Activated naive CD4-positive, alpha-beta T cell treated with anti-CD3 and anti-CD28 coated beads, Interleukin-2, amount 50 U/mL, for 72 hours (primary cell): ENCODE results near the gene BCAS3. TPM values are rescaled to one million over a fixed set of nuclear protein-coding genes. Genes with fewer than 3 reads are reported as not detected.
"Not testable (repeated sequence)": the region's sequence is repeated elsewhere in the genome, so short reads cannot be mapped to it uniquely, and the experiment has no call there.

Experiments
- ATAC-seq, 2 donors: fragments of 150-1000 bp; cut with Tn5 transposase; 2 replicates each; pipeline ENCODE4 v1.10.0; 2021; ENCODE audit warnings: mild to moderate bottlenecking in 2 of 2, moderate library complexity in 2 of 2
- DNase-seq, 2 donors: peaks; one replicate each; pipeline ENCODE4 v3.0.0; 2021 to 2022; ENCODE audit warnings: low spot score in 2 of 2
- H3K27ac Mint-ChIP-seq, 2 donors: one replicate each; pipeline ENCODE4 v1.8.0; 2022; ENCODE audit warnings: mild to moderate bottlenecking in 2 of 2, mixed read lengths in 2 of 2
- H3K36me3 Mint-ChIP-seq, 2 donors: one replicate each; pipeline ENCODE4 v1.8.0; 2022; ENCODE audit warnings: mixed read lengths in 2 of 2
- H3K9me3 Mint-ChIP-seq, 2 donors: one replicate each; pipeline ENCODE4 v1.8.0; 2022; ENCODE audit warnings: mixed read lengths in 2 of 2
- total RNA-seq, 2 donors: library from RNA; stranded (reverse); gene quantifications; one replicate each; pipeline ENCODE4 v1.2.3, GENCODE V29; 2022

Gene BCAS3
- total RNA-seq, 2 donors from 2014 or later, result 10.5 to 24.4 TPM

GRCh38 chr17:60802377-60802776, 124.7 kb downstream of the BCAS3 start:
- no peak overlapping the region for H3K27ac Mint-ChIP-seq
- no peaks in the 10 kb centered on the region for H3K9me3 Mint-ChIP-seq
- ATAC-seq (no peak), DNase-seq (no peak)
- H3K36me3 Mint-ChIP-seq, result peaks cover 0 to 4% of the 10 kb centered on the region in 2 donors

GRCh38 chr17:60803059-60803458, 125.4 kb downstream of the BCAS3 start:
- Mint-ChIP-seq H3K27ac (no peak overlapping the region), H3K9me3 (no peaks in the 10 kb centered on the region), H3K36me3 (peaks cover 0 to 5% of the 10 kb centered on the region in 2 donors)
- no peak for ATAC-seq
- no peak for DNase-seq

DNA sequence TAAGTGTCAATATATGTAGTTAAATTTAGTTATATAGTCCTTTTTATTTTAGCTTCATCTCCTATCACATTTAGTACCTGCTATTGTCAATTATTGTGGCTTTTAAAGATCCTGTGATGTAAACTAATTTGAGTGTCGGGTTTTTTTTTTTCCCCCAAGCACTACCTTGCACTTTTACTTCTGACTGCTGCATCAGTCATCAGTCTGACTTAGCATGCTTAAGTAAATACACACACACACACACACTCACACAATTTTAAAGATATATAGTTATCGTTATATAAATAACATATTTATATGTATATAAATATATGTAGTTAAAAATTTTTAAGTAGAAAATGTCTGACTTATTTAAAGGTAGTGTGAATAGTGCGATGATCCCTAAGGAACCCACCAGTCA, 127.2 kb downstream of the BCAS3 start:
- ATAC-seq (no peak), DNase-seq (no peak)

DNA sequence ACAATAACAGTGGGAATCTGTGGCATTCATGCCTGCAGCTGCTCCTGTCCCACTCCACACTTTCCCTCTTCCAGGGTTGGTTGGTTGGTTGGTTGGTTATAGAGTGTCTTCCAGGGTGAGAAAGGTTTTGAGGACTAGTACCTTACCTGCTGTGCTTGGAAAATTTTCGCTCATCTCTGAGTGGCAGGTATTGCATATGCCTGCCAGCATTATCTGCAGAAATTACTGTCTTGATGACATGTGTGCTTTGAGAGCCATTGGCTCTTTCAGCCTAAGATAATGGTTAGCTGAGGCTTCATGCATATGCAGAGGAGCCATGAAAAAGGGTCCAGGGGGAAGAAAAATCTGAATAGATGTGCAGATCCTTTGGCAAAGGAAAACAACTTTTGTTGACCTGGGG, 131.8 kb downstream of the BCAS3 start:
- Mint-ChIP-seq H3K9me3 (peaks cover 9 to 16% of the 10 kb centered on the region in 2 donors), H3K36me3 (peaks cover 16 to 46% of the 10 kb centered on the region in 2 donors), H3K27ac (peak overlapping the region in 1 of 2 donors; percentile 40)
- ATAC-seq (no peak), DNase-seq (no peak)

More for the DNA sequence above, 127.2 kb downstream of the BCAS3 start:
- peaks cover 0 to 15% of the 10 kb centered on the region in 2 donors for H3K36me3 Mint-ChIP-seq
- no peak overlapping the region for H3K27ac Mint-ChIP-seq
- H3K9me3 Mint-ChIP-seq, result no peaks in the 10 kb centered on the region

GRCh38 chr17:60814941-60815340, 137.3 kb downstream of the BCAS3 start:
- ATAC-seq, DNase-seq, H3K27ac Mint-ChIP-seq: not testable (repeated sequence)
- Mint-ChIP-seq H3K36me3 (peaks cover 16 to 30% of the 10 kb centered on the region in 2 donors), H3K9me3 (peaks cover 9 to 16% of the 10 kb centered on the region in 2 donors)

- Mint-ChIP-seq H3K9me3 (peaks cover 9 to 12% of the 10 kb centered on the region in 2 donors), H3K27ac (no peak overlapping the region)
- ATAC-seq, result no peak
Observed at GRCh38 chr17:60817192-60817591, 139.5 kb downstream of the BCAS3 start.

DNA sequence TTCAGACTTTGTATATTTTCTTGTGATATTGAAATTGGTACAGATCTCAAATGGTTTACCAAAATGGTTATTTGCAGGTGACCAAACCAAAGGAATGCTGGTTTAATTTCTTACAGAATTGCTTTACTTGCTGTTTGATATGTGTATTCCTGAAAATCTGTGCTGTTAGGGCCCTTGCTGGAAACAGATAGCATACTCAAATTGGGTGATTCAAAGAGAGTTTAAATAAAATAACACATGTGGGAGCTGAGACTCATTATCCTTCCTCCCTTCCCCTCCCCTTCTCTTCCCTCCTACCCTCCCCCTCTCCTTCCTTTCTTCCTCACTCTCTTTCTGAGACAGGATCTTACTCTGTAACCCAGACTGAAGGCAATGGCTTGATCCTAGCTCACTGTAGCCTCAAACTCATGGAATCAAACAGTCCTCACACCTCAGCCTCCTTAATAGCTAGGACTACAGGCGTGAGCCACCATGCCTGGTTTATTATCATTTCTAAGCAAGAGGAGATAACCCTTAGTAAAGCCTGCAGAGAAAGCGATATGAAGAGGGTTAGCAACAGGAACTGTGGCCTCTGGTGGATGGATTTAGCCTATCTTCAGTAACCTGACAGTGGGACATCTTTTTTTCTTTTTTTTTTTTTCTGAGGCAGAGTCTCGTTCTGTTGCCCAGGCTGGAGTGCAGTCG, 141.9 kb downstream of the BCAS3 start:
- no peak for ATAC-seq
- DNase-seq, result no peak
- Mint-ChIP-seq H3K27ac (no peak overlapping the region), H3K9me3 (no peaks in the 10 kb centered on the region), H3K36me3 (no peaks in the 10 kb centered on the region)

More at GRCh38 chr17:60817192-60817591, 139.5 kb downstream of the BCAS3 start:
- no peak for DNase-seq
- peaks cover 9 to 12% of the 10 kb centered on the region in 2 donors for H3K36me3 Mint-ChIP-seq

GRCh38 chr17:60823515-60823914, 145.9 kb downstream of the BCAS3 start:
- no peak for DNase-seq
- Mint-ChIP-seq H3K9me3 (no peaks in the 10 kb centered on the region), H3K36me3 (no peaks in the 10 kb centered on the region), H3K27ac (no peak overlapping the region)
- no peak for ATAC-seq

GRCh38 chr17:60825351-60825750, 147.7 kb downstream of the BCAS3 start:
- Mint-ChIP-seq H3K27ac (no peak overlapping the region), H3K9me3 (no peaks in the 10 kb centered on the region), H3K36me3 (no peaks in the 10 kb centered on the region)
- DNase-seq (no peak), ATAC-seq (no peak)

DNA sequence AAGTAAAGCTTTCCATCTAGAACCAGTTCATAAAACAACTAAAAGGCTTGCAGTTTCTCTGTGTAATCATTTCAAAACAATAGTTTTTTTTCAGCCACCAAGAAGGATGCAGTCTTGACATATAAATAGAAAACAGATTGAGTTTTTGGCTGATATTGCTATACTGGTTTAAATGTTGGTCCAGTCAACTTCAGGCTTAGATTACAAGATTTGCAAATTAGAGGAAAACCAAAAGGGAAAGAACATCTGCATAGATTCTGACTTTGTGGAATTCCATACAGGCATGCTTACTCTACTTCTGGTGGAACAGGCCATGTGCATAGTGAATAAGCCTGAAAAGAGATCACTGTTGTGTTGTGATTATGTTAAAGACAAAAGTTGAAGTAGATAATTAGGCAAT, 150.3 kb downstream of the BCAS3 start:
- DNase-seq (no peak), ATAC-seq (no peak)
- no peaks in the 10 kb centered on the region for H3K9me3 Mint-ChIP-seq
- no peaks in the 10 kb centered on the region for H3K36me3 Mint-ChIP-seq
- H3K27ac Mint-ChIP-seq, result no peak overlapping the region

DNA sequence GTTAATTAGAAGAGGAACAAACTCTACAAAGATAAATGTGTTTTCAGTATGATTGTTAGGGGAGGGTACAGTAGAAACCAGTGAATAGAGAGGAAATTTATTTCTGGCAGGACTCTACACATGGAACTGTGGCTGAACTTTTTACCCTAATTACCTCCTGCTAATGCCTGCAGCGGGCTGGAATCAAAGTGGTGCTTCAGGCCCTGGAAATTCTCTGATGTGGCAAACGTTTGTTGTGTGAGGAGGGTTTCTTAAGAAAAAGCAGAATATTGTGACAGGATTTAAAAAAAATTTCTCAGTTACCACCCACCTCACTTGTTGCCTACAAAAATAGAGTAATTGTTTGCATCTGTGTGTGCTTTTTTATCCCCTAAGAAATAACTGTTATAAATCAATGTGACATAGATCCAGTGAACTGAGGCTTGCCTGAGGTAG, 154.5 kb downstream of the BCAS3 start:
- Mint-ChIP-seq H3K9me3 (no peaks in the 10 kb centered on the region), H3K27ac (no peak overlapping the region), H3K36me3 (no peaks in the 10 kb centered on the region)
- ATAC-seq (no peak), DNase-seq (no peak)

- H3K27ac Mint-ChIP-seq, result no peak overlapping the region
- H3K9me3 Mint-ChIP-seq, result no peaks in the 10 kb centered on the region
- ATAC-seq (no peak), DNase-seq (no peak)
- H3K36me3 Mint-ChIP-seq, result no peaks in the 10 kb centered on the region
Observed at GRCh38 chr17:60832631-60833030, 155.0 kb downstream of the BCAS3 start.

DNA sequence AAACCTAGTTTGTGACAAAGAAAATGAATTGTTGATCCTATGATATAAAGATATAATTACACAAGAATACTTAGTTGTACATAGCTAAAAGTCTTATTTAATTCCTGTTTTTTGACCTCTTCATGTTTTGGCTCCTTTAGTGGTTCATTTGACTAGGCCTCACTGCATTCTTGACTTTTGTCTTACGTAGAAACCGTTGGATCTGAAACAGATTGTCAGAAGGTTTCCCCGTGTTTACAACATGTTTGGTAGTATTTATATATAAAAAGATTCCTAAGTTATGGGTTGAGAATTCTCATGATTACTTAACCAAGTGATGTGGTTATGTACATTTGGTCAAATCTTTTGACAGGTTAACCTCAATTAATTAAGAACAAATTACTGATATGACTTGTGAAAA, 162.8 kb downstream of the BCAS3 start:
- no peaks in the 10 kb centered on the region for H3K36me3 Mint-ChIP-seq
- no peaks in the 10 kb centered on the region for H3K9me3 Mint-ChIP-seq
- ATAC-seq (no peak), DNase-seq (no peak)
- no peak overlapping the region for H3K27ac Mint-ChIP-seq

DNA sequence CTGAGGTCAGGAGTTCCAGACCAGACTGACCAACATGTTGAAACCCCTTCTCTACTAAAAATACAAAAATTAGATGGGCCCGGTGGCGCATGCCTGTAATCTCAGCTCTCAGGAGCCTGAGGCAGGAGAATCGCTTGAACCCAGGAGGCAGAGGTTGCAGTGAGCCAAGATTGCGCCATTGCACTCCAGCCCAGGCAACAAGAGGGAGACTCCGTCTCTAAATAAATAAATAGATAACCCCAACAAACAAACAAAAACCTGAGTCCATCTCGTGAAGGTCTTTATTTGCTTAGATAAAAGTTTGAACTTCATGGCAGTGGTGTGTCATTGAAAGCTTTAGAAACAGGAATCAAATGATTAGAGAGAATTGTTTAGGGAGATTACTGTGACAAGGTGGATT, 167.4 kb downstream of the BCAS3 start:
- no peaks in the 10 kb centered on the region for H3K36me3 Mint-ChIP-seq
- ATAC-seq (no peak), DNase-seq (no peak)
- H3K9me3 Mint-ChIP-seq, result no peaks in the 10 kb centered on the region
- no peak overlapping the region for H3K27ac Mint-ChIP-seq

DNA sequence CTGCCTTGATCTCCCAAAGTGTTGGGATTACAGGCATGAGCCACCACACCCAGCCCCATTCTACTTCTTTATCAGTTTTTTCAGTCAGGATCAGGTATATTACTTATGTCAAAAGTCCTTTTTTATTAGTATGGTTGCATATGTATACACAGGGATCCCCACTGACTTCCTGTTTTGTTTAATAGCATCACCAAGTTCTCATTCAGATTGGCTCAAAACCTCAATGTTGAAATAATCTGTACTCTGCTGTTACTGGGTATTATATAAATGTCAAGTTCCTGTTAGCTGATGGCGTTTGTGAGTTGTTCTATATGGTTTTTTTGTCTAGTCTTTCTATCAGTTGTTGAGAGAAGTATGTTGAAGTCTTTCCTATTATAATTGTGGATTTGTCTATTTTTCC, 168.5 kb downstream of the BCAS3 start:
- ATAC-seq, result no peak

DNA sequence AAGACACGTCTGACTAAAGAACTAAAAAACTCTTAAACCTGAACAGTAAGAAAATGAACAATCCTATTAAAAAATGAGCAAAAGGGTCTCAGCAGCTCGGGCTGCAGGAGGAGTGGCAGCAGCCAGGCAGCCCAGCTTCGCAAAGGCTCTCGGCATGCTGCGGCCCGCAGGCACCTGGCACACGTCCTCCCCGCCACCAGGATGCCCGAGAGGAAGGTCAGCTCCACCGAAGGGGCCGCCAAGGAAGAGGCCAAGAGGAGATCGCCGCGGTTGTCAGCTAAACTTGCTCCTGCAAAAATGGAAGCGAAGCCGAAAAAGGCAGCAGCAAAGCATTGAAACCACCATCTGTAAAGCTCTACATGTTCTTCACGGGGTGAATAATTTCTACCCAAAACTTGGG, 173.5 kb downstream of the BCAS3 start:
- DNase-seq (no peak), ATAC-seq (no peak)
- Mint-ChIP-seq H3K36me3 (no peaks in the 10 kb centered on the region), H3K9me3 (no peaks in the 10 kb centered on the region), H3K27ac (no peak overlapping the region)

More for the DNA sequence above, 168.5 kb downstream of the BCAS3 start:
- H3K9me3 Mint-ChIP-seq, result no peaks in the 10 kb centered on the region
- no peaks in the 10 kb centered on the region for H3K36me3 Mint-ChIP-seq
- DNase-seq, result no peak
- H3K27ac Mint-ChIP-seq, result no peak overlapping the region

DNA sequence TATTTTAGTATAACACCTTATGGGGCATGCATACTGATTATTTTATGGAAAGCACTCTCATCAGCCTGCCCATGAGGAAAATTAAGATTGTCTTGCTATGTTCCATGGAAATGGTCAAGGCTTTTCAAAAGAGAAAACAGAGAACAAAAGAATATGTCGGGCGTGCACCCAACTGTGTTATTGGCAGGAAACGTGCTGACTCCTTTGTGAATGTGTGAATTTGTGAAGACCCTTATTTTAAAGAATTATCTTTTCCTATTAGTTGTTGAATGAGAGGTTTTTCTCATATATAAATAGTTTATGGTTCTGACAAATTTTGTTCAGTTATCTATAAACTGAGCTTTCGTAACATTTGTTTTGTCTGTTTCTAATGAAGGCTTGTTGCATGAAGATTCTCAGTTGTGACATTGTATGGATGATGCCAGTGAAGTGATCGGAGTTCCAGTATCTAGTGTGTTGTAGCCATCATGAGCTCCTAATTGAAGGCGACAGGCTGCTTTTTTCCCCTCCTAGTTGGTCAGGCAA, 180.0 kb downstream of the BCAS3 start:
- Mint-ChIP-seq H3K27ac (no peak overlapping the region), H3K36me3 (no peaks in the 10 kb centered on the region), H3K9me3 (no peaks in the 10 kb centered on the region)
- DNase-seq (no peak), ATAC-seq (no peak)

- H3K27ac Mint-ChIP-seq, result no peak overlapping the region
- ATAC-seq (peak in 1 of 2 donors; percentile 31), DNase-seq (no peak)
- no peaks in the 10 kb centered on the region for H3K9me3 Mint-ChIP-seq
- H3K36me3 Mint-ChIP-seq, result no peaks in the 10 kb centered on the region
Observed at GRCh38 chr17:60862482-60862881, 184.8 kb downstream of the BCAS3 start.
